Mesendoderm (in vitro differentiated cells): Measurements from ENCODE around the gene STK33.

Source experiments
- DNase-seq: peaks from one replicate; pipeline ENCODE4 v3.0.0; 2013
- H2AK5ac ChIP-seq: 2 replicates; pipeline ENCODE4 v1.6.1; 2013; ENCODE audit warnings: low read length, inconsistent platforms
- H2BK120ac ChIP-seq: 2 replicates; pipeline ENCODE4 v1.6.1; 2013; ENCODE audit warnings: low read depth, mild to moderate bottlenecking, low read length, moderate library complexity, mixed read lengths
- H2BK15ac ChIP-seq: replicated peaks from 2 replicates; pipeline ENCODE4 v1.6.1; 2013; ENCODE audit warnings: low read depth, mild to moderate bottlenecking, moderate library complexity
- H2BK5ac ChIP-seq: 2 replicates; pipeline ENCODE4 v1.6.1; 2013; ENCODE audit warnings: low read length, inconsistent platforms
- H3K18ac ChIP-seq: 2 replicates; pipeline ENCODE4 v1.6.1; 2013; ENCODE audit warnings: mild to moderate bottlenecking, low read length, mixed read lengths
- H3K23ac ChIP-seq: one replicate; pipeline ENCODE4 v1.6.1; 2013; ENCODE audit warnings: low read length
- H3K27ac ChIP-seq: 2 replicates; pipeline ENCODE4 v1.5.1; 2013; ENCODE audit warnings: low read depth, mild to moderate bottlenecking, inconsistent platforms, low read length, moderate library complexity
- H3K27me3 ChIP-seq: 2 replicates; pipeline ENCODE4 v1.6.1; 2013; ENCODE audit warnings: low read length, control low read depth, mild to moderate bottlenecking, inconsistent platforms; ENCODE audit not compliant: insufficient read depth, poor library complexity
- H3K36me3 ChIP-seq: 2 replicates; pipeline ENCODE4 v1.6.1; 2013; ENCODE audit warnings: low read length, inconsistent platforms; ENCODE audit not compliant: control insufficient read depth, insufficient read depth
- H3K4ac ChIP-seq: one replicate; pipeline ENCODE4 v1.6.1; 2013; ENCODE audit warnings: low read depth, mild to moderate bottlenecking, low read length, moderate library complexity
- H3K4me1 ChIP-seq: 2 replicates; pipeline ENCODE4 v1.6.1; 2013; ENCODE audit warnings: low read depth, low read length, inconsistent platforms; ENCODE audit not compliant: control insufficient read depth
- H3K4me2 ChIP-seq: 2 replicates; pipeline ENCODE4 v1.6.1; 2013; ENCODE audit warnings: low read length
- H3K4me3 ChIP-seq: 2 replicates; pipeline ENCODE4 v1.5.1; 2013; ENCODE audit warnings: mild to moderate bottlenecking, low read length
- H3K56ac ChIP-seq: one replicate; pipeline ENCODE4 v1.6.1; 2013; ENCODE audit warnings: low read length
- H3K79me1 ChIP-seq: 2 replicates; pipeline ENCODE4 v1.6.1; 2013; ENCODE audit warnings: low read length, inconsistent platforms
- H3K79me2 ChIP-seq: 2 replicates; pipeline ENCODE4 v1.6.1; 2013; ENCODE audit warnings: mild to moderate bottlenecking, low read length; ENCODE audit not compliant: control insufficient read depth, insufficient read depth
- H3K9ac ChIP-seq: 2 replicates; pipeline ENCODE4 v1.6.1; 2013; ENCODE audit warnings: low read length, inconsistent platforms
- H4K5ac ChIP-seq: one replicate; pipeline ENCODE4 v1.6.1; 2013; ENCODE audit warnings: low read length
- H4K8ac ChIP-seq: one replicate; pipeline ENCODE4 v1.6.1; 2013; ENCODE audit warnings: low read depth, mild to moderate bottlenecking, control low read depth, low read length, moderate library complexity
- WGBS: extraction: QIAGEN DNeasy Blood & Tissue Kit; methylation state at CpG from one replicate; pipeline ENCODE4 v1.1.7; 2013; ENCODE audit warnings: low lambda C conversion rate, missing lambda C conversion rate; ENCODE audit not compliant: insufficient coverage; ENCODE audit errors: extremely low coverage; 5-methylcytosine and 5-hydroxymethylcytosine counted together

STK33 gene

GRCh38 chr11:8363921-8364320, 230.1 kb downstream of the STK33 start:
- Histone ChIP-seq H3K27me3 (no peaks in the 10 kb centered on the region), H3K56ac (no peak overlapping the region), H2AK5ac (no peak overlapping the region), H3K79me1 (no peaks in the 10 kb centered on the region), H2BK15ac (no peak overlapping the region), H3K27ac (no peak overlapping the region), H3K23ac (no peak overlapping the region), H4K8ac (no peak overlapping the region), H3K9ac (no peak overlapping the region), H2BK120ac (no peak overlapping the region), H3K4me1 (no peaks in the 10 kb centered on the region), H3K79me2 (no peaks in the 10 kb centered on the region), H3K18ac (no peak overlapping the region), H4K5ac (no peak overlapping the region), H3K36me3 (no peaks in the 10 kb centered on the region), H3K4me2 (no peak overlapping the region), H2BK5ac (no peak overlapping the region), H3K4me3 (no peak overlapping the region), H3K4ac (no peak overlapping the region)
- WGBS: no CpG with 5 or more reads among the region's 15 CpGs
- no peak for DNase-seq

DNA sequence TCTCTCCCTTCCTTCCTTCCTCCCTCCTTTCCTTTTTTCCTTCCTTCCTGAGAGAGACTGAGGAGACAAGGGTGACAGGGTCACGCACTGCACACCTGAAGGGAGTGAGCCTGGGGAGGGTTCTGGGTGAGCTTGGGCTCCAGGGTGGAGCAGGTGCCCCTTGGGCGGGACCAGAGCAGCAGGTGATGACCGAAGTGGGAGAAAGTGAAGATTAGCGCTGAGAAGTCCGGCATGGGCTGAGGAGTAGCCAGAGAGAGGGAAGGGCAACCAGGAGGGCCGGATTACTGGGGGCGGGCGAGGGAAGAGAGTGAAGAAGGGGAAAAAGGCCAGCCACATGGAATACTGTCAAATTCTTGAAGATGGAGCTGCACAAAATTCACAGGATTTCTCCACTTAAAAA, 231.1 kb downstream of the STK33 start:
- H3K9ac ChIP-seq: no peak overlapping the region
- WGBS: no CpG with 5 or more reads among the region's 8 CpGs

DNA sequence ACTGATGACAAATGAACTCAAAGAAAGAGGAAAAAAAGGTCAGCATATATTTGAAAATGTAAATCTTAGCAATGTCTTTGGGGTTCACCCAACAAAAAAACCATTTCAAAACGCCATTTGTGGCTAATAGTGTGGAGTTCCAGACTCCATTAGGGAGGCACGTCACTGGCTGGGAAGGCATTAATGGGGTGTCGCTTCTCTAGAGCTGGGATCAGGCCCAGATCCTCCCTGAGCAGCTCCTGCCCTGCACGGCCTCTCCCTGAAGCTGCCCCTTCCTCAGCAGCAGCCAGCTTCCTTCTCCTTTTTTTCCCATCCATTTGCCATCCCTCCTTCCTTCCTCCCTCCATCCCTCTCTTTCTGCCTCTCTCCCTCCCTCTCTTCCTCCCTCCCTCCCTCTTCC, 231.5 kb downstream of the STK33 start:
- H3K4me1 ChIP-seq: no peaks in the 10 kb centered on the region
- no peak overlapping the region for H3K56ac ChIP-seq
- no peak overlapping the region for H3K4me3 ChIP-seq
- no peak overlapping the region for H3K18ac ChIP-seq
- no peaks in the 10 kb centered on the region for H3K27me3 ChIP-seq
- no peaks in the 10 kb centered on the region for H3K36me3 ChIP-seq
- no CpG with 5 or more reads among the region's 4 CpGs for WGBS
- no peak overlapping the region for H3K23ac ChIP-seq
- H4K5ac ChIP-seq: no peak overlapping the region
- no peak overlapping the region for H2BK120ac ChIP-seq
- no peak overlapping the region for H2BK15ac ChIP-seq
- H2AK5ac ChIP-seq: no peak overlapping the region
- no peak overlapping the region for H3K27ac ChIP-seq
- no peak overlapping the region for H3K9ac ChIP-seq
- H3K79me2 ChIP-seq: no peaks in the 10 kb centered on the region
- no peak overlapping the region for H2BK5ac ChIP-seq
- no peak overlapping the region for H4K8ac ChIP-seq
- no peak for DNase-seq
- H3K4ac ChIP-seq: no peak overlapping the region
- H3K79me1 ChIP-seq: no peaks in the 10 kb centered on the region
- H3K4me2 ChIP-seq: no peak overlapping the region

More for the DNA sequence above, 231.1 kb downstream of the STK33 start:
- Histone ChIP-seq H2BK15ac (no peak overlapping the region), H3K56ac (no peak overlapping the region), H3K4me1 (no peaks in the 10 kb centered on the region), H3K27ac (no peak overlapping the region), H2AK5ac (no peak overlapping the region), H3K23ac (no peak overlapping the region), H3K4me3 (no peak overlapping the region), H3K4me2 (no peak overlapping the region), H2BK5ac (no peak overlapping the region), H3K79me1 (no peaks in the 10 kb centered on the region), H3K79me2 (no peaks in the 10 kb centered on the region), H4K5ac (no peak overlapping the region), H3K18ac (no peak overlapping the region), H4K8ac (no peak overlapping the region), H3K4ac (no peak overlapping the region), H3K27me3 (no peaks in the 10 kb centered on the region), H2BK120ac (no peak overlapping the region), H3K36me3 (no peaks in the 10 kb centered on the region)
- no peak for DNase-seq

GRCh38 chr11:8361664-8362210, 232.3 kb downstream of the STK33 start:
- DNase-seq: no peak
- no CpG with 5 or more reads among the region's 12 CpGs for WGBS
- no peak overlapping the region for H2BK5ac ChIP-seq
- H3K18ac ChIP-seq: no peak overlapping the region
- no peak overlapping the region for H2AK5ac ChIP-seq
- H3K79me1 ChIP-seq: no peaks in the 10 kb centered on the region
- H3K79me2 ChIP-seq: no peaks in the 10 kb centered on the region
- H3K4ac ChIP-seq: no peak overlapping the region
- H3K4me2 ChIP-seq: no peak overlapping the region
- no peak overlapping the region for H2BK120ac ChIP-seq
- no peaks in the 10 kb centered on the region for H3K27me3 ChIP-seq
- no peaks in the 10 kb centered on the region for H3K4me1 ChIP-seq
- H4K5ac ChIP-seq: no peak overlapping the region
- H3K56ac ChIP-seq: no peak overlapping the region
- H3K4me3 ChIP-seq: no peak overlapping the region
- H4K8ac ChIP-seq: no peak overlapping the region
- no peak overlapping the region for H3K9ac ChIP-seq
- no peaks in the 10 kb centered on the region for H3K36me3 ChIP-seq
- H3K23ac ChIP-seq: no peak overlapping the region
- H3K27ac ChIP-seq: no peak overlapping the region
- H2BK15ac ChIP-seq: no peak overlapping the region

- H2AK5ac ChIP-seq: no peak overlapping the region
- no peak overlapping the region for H3K4me2 ChIP-seq
- H2BK15ac ChIP-seq: no peak overlapping the region
- H3K23ac ChIP-seq: no peak overlapping the region
- no peak overlapping the region for H3K56ac ChIP-seq
- no peak overlapping the region for H2BK120ac ChIP-seq
- H2BK5ac ChIP-seq: no peak overlapping the region
- H4K8ac ChIP-seq: no peak overlapping the region
- no peak overlapping the region for H4K5ac ChIP-seq
- no peaks in the 10 kb centered on the region for H3K36me3 ChIP-seq
- no peak overlapping the region for H3K4me3 ChIP-seq
- H3K9ac ChIP-seq: no peak overlapping the region
- no peak for DNase-seq
- H3K4ac ChIP-seq: no peak overlapping the region
- H3K79me2 ChIP-seq: no peaks in the 10 kb centered on the region
- no peaks in the 10 kb centered on the region for H3K27me3 ChIP-seq
- no peaks in the 10 kb centered on the region for H3K4me1 ChIP-seq
- WGBS: no CpG with 5 or more reads among the region's 7 CpGs
- H3K18ac ChIP-seq: no peak overlapping the region
- H3K27ac ChIP-seq: no peak overlapping the region
- no peaks in the 10 kb centered on the region for H3K79me1 ChIP-seq
These were observed 232.8 kb downstream of the STK33 start for GRCh38 chr11:8361206-8361605.

GRCh38 chr11:8360086-8360828, 233.8 kb downstream of the STK33 start:
- Histone ChIP-seq H3K56ac (no peak overlapping the region), H3K4me1 (no peaks in the 10 kb centered on the region), H3K4me2 (no peak overlapping the region), H2BK5ac (no peak overlapping the region), H2AK5ac (no peak overlapping the region), H3K9ac (no peak overlapping the region), H3K4ac (no peak overlapping the region), H3K18ac (no peak overlapping the region), H2BK120ac (no peak overlapping the region), H3K79me1 (no peaks in the 10 kb centered on the region), H4K8ac (no peak overlapping the region), H4K5ac (no peak overlapping the region), H2BK15ac (no peak overlapping the region), H3K23ac (no peak overlapping the region), H3K27me3 (no peaks in the 10 kb centered on the region), H3K27ac (no peak overlapping the region), H3K36me3 (no peaks in the 10 kb centered on the region), H3K4me3 (no peak overlapping the region), H3K79me2 (no peaks in the 10 kb centered on the region)
- no peak for DNase-seq
- no CpG with 5 or more reads among the region's 9 CpGs for WGBS
